SKM-1 treated with dmso at 0.1 percent for 144 hours (cell line): Measurements from ENCODE around the gene MET.

ENCODE experiments used
- DNase-seq: peaks from one replicate; lab custom pipeline; 2025; ENCODE audit not compliant: unreplicated experiment; lab: John Stamatoyannopoulos, UW

The MET gene

DNA sequence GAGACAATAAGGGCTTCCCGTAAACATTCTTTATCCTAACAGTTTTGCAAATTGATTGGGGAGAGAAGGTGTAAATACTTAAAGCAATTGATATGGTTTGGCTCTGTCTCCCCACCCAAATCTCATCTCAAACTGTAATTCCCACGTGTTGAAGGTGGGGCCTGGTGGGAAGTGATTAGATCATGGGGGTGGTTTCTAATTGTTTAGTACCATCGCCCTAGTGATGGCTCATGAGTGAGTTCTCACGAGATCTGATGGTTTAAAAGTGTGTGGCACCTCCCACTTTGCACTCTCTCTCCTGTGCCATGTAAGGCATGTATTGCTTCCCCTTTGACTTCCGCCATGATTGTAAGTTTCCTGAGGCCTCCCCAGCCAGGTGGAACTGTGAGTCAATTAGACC is 168.3 kb downstream of the MET start:
- DNase-seq: no peak

DNA sequence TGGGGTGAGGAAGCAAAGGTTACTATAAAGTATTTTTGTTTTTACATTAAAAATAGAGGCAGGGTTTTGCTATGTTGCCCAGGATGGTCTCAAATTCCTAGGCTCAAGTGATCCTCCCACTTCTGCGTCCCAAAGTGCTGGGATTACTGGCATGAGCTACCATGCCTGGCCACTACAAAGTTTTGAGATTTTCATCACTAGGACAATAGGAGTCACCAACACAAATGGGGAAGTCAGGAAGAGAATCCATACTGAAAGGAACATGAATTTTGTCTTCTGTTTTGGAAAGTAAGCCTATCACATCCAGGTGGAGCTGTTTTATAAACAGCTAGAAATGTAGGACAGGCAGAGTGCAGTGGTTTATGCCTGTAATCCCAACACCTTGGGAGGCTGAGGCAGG is 170.4 kb downstream of the MET start:
- DNase-seq: no peak

- DNase-seq: peak; percentile 82
Measured at GRCh38 chr7:116843378-116843777, 171.4 kb downstream of the MET start.
